Panc1 (cell line): ENCODE data around the gene TARBP2. TPM values are rescaled to one million over a fixed set of nuclear protein-coding genes. Genes with fewer than 3 reads are reported as not detected.

ENCODE experiments used
- ATAC-seq: fragments of 200-7000 bp; cut with Tn5 transposase; 2 replicates; pipeline ENCODE4 v1.9.1; 2020; ENCODE audit warnings: mild to moderate bottlenecking, moderate library complexity
- BruUV-seq: library from RNA; stranded (reverse); fragments of 400-500 nt; replicated peaks from 2 replicates; lab custom pipeline; 2021; lab: Mats Ljungman, UMichigan
- CTCF ChIA-PET: fragments of 300-600 bp; sonication (Branson Sonifier 250); formaldehyde crosslinking; loops from one replicate; lab custom pipeline; 2022; ENCODE audit warnings: antibody characterized with exemption; lab: Charles Lee
- POLR2A ChIA-PET: fragments of 300-600 bp; sonication (Branson Sonifier 250); formaldehyde crosslinking; loops from one replicate; lab custom pipeline; 2022; ENCODE audit warnings: antibody characterized with exemption; lab: Charles Lee
- DNase-seq: peaks from one replicate; pipeline ENCODE4 v3.0.0-alpha.2; 2010; ENCODE audit warnings: low read depth, low spot score
- H3K27ac ChIP-seq: 2 replicates; pipeline ENCODE4 v1.5.1; 2011; ENCODE audit warnings: mild to moderate bottlenecking, low read length, inconsistent platforms
- H3K27me3 ChIP-seq: fragments of 200-500 bp; sonication (Bioruptor generic); 2 replicates; pipeline ENCODE4 v1.6.0; 2014; ENCODE audit warnings: low read length, inconsistent platforms; ENCODE audit not compliant: control insufficient read depth, insufficient read depth
- H3K36me3 ChIP-seq: fragments of 200-500 bp; sonication (Bioruptor generic); 2 replicates; pipeline ENCODE4 v1.5.1; 2014; ENCODE audit warnings: inconsistent platforms, mild to moderate bottlenecking, low read length, moderate library complexity; ENCODE audit not compliant: control insufficient read depth, insufficient read depth
- H3K4me1 ChIP-seq: 2 replicates; pipeline ENCODE4 v1.5.1; 2011; ENCODE audit warnings: inconsistent platforms, mild to moderate bottlenecking, low read length, moderate library complexity; ENCODE audit not compliant: control insufficient read depth, insufficient read depth
- H3K4me3 ChIP-seq, 2 experiments: 2 replicates each; pipeline ENCODE4 v1.5.1; 2011 to 2012; ENCODE audit warnings: low read depth in 2 of 2, low read length in 2 of 2, mild to moderate bottlenecking in 2 of 2, inconsistent platforms in 1 of 2, moderate library complexity in 1 of 2
- H3K9me3 ChIP-seq: fragments of 200-500 bp; sonication (Bioruptor generic); 2 replicates; pipeline ENCODE4 v1.5.1; 2014; ENCODE audit warnings: low read depth, mild to moderate bottlenecking, inconsistent platforms, low read length, moderate library complexity; ENCODE audit not compliant: control insufficient read depth, insufficient read depth
- CTCF ChIP-seq: fragments of 450-650 bp; IDR thresholded peaks from 2 replicates; pipeline ENCODE4 v1.5.1; 2017; ENCODE audit warnings: mild to moderate bottlenecking
- REST ChIP-seq, 2 experiments: IDR thresholded peaks; 2 replicates each; pipeline ENCODE4 v1.6.1; 2011 to 2012; ENCODE audit warnings: low read depth in 2 of 2, control low read depth in 1 of 2, low read length in 1 of 2, mild to moderate bottlenecking in 1 of 2, moderate library complexity in 1 of 2; ENCODE audit not compliant: insufficient read depth in 1 of 2
- SIN3A ChIP-seq: IDR thresholded peaks from 2 replicates; pipeline ENCODE4 v1.6.1; 2012; ENCODE audit warnings: low read depth, mild to moderate bottlenecking, low read length, moderate library complexity, borderline replicate concordance; ENCODE audit not compliant: insufficient read depth
- in situ Hi-C: cut with HindIII; loops from 2 replicates; pipeline ENCODE4 v1.10.0; 2016; ENCODE audit warnings: low sequenced_read_pairs, low pct_unique_long_range_greater_than_20kb
- intact Hi-C: fragments of 100-400 bp; cut with micrococcal nuclease; formaldehyde crosslinking; loops from one replicate; pipeline ENCODE4 v1.10.0; 2022; ENCODE audit not compliant: unreplicated experiment
- total RNA-seq: library from RNA; stranded (reverse); gene quantifications from one replicate; pipeline ENCODE4 v1.2.1, GENCODE V29; 2021; ENCODE audit not compliant: unreplicated experiment

The TARBP2 gene
- total RNA-seq, 1 experiment from 2014 or later: 67.3 TPM

- Histone ChIP-seq H3K4me1 (peaks cover 21% of the 10 kb centered on the region), H3K36me3 (peaks cover 75% of the 10 kb centered on the region), H3K4me3 (no peak overlapping the region), H3K27me3 (no peaks in the 10 kb centered on the region), H3K9me3 (no peaks in the 10 kb centered on the region), H3K27ac (no peak overlapping the region)
- TF ChIP-seq CTCF: peak; percentile 70
- no peak for TF ChIP-seq REST (IDR thresholded peaks at IDR 0.05; ENCODE audit: insufficient read depth in 1 of 2, low read depth in 2 of 2, low read length in 1 of 2)
- ChIA-PET CTCF (interaction anchor here (0.6 to 1.6 kb wide), 6 partner anchors 22 to 415 kb away, joined by 3 to 5 read pairs (median 4); no protein-coding TSS in a partner anchor), POLR2A (no interaction called here)
- BruUV-seq: no TSS peak
- ATAC-seq (peak; percentile 59), DNase-seq (no peak)
- intact Hi-C loops (no loop called here), in situ Hi-C loops (no loop called here)
These were observed 24.3 kb upstream of the TARBP2 start for GRCh38 chr12:53476769-53477209.

- H3K4me1 ChIP-seq: peaks cover 22% of the 10 kb centered on the region
- H3K27me3 ChIP-seq: no peaks in the 10 kb centered on the region
- BruUV-seq: no TSS peak
- POLR2A ChIA-PET: no interaction called here
- TF ChIP-seq REST (IDR thresholded peaks at IDR 0.05; ENCODE audit: insufficient read depth in 1 of 2, low read depth in 2 of 2, low read length in 1 of 2) (no peak), SIN3A (no peak), CTCF (no peak)
- no peak for ATAC-seq
- intact Hi-C loops: no loop called here
- no peak overlapping the region for H3K4me3 ChIP-seq
- no peak for DNase-seq
- H3K36me3 ChIP-seq: peaks cover 62% of the 10 kb centered on the region
- no peak overlapping the region for H3K27ac ChIP-seq
- H3K9me3 ChIP-seq: no peaks in the 10 kb centered on the region
- CTCF ChIA-PET: no interaction called here
- in situ Hi-C loops: no loop called here
These were observed 22.2 kb upstream of the TARBP2 start for GRCh38 chr12:53478865-53479264.
